HUES6 (cell line): Measurements from ENCODE around the gene ATP13A2.
A peak's percentile ranks its signal among the peaks of the same experiment; 100 is the strongest.
"Not testable (repeated sequence)": the region's sequence is repeated elsewhere in the genome, so short reads cannot be mapped to it uniquely, and the experiment has no call there.

Experiments
- H3K27ac ChIP-seq: 2 replicates; pipeline ENCODE4 v1.7.0; 2013; ENCODE audit warnings: low read depth, mild to moderate bottlenecking, low read length, inconsistent platforms
- H3K27me3 ChIP-seq: 2 replicates; pipeline ENCODE4 v1.6.1; 2013; ENCODE audit warnings: low read length; ENCODE audit not compliant: control insufficient read depth, insufficient read depth
- H3K36me3 ChIP-seq: 2 replicates; pipeline ENCODE4 v1.6.1; 2013; ENCODE audit warnings: low read length; ENCODE audit not compliant: control insufficient read depth, insufficient read depth
- H3K4me1 ChIP-seq: 2 replicates; pipeline ENCODE4 v1.6.1; 2013; ENCODE audit warnings: low read length; ENCODE audit not compliant: control insufficient read depth, insufficient read depth
- H3K4me3 ChIP-seq: 2 replicates; pipeline ENCODE4 v1.5.1; 2013; ENCODE audit warnings: low read depth, low read length
- H3K9ac ChIP-seq: one replicate; pipeline ENCODE4 v1.6.1; 2013; ENCODE audit warnings: mild to moderate bottlenecking, low read length
- H3K9me3 ChIP-seq: 2 replicates; pipeline ENCODE4 v1.6.1; 2013; ENCODE audit warnings: low read depth, low read length; ENCODE audit not compliant: control insufficient read depth, insufficient read depth

Gene ATP13A2

GRCh38 chr1:16939386-16940180, 72.1 kb downstream of the ATP13A2 start:
- H3K4me1 ChIP-seq, result peaks cover 17% of the 10 kb centered on the region
- not testable (repeated sequence) for H3K27me3 ChIP-seq, H3K9ac ChIP-seq, H3K27ac ChIP-seq, H3K9me3 ChIP-seq
- peak overlapping the region; percentile 43; the same call in 1 of the 2 replicates for H3K4me3 ChIP-seq
- H3K36me3 ChIP-seq, result peaks cover 54% of the 10 kb centered on the region

- Histone ChIP-seq H3K27me3 (no peaks in the 10 kb centered on the region), H3K4me1 (peaks cover 17% of the 10 kb centered on the region), H3K9ac (peak overlapping the region; percentile 15), H3K4me3 (peak overlapping the region; percentile 57), H3K36me3 (peaks cover 53% of the 10 kb centered on the region), H3K9me3 (no peaks in the 10 kb centered on the region), H3K27ac (no peak overlapping the region)
These were observed 73.1 kb downstream of the ATP13A2 start for GRCh38 chr1:16938351-16939321.

- H3K9me3 ChIP-seq, H3K9ac ChIP-seq: not testable (repeated sequence)
- H3K36me3 ChIP-seq, result peaks cover 55% of the 10 kb centered on the region
These were observed 75.1 kb downstream of the ATP13A2 start for GRCh38 chr1:16936580-16936979.

More at GRCh38 chr1:16936580-16936979, 75.1 kb downstream of the ATP13A2 start:
- H3K27me3 ChIP-seq, H3K4me3 ChIP-seq, H3K27ac ChIP-seq: not testable (repeated sequence)
- H3K4me1 ChIP-seq, result peaks cover 17% of the 10 kb centered on the region
